OCI-LY1 (cell line): Measurements from ENCODE around the gene HDAC9.

Source experiments
- H2AFZ ChIP-seq: fragments of 200-600 bp; sonication (generic), shearing (Covaris generic); 2 replicates; pipeline ENCODE4 v1.6.0; 2014; ENCODE audit warnings: antibody characterized with exemption, mild to moderate bottlenecking, low read length
- H3F3A ChIP-seq: fragments of 200-600 bp; sonication (generic), shearing (Covaris generic); 2 replicates; pipeline ENCODE4 v1.6.0; 2014; ENCODE audit warnings: mild to moderate bottlenecking, antibody characterized with exemption, low read length, moderate library complexity; ENCODE audit not compliant: insufficient read depth
- H3K27ac ChIP-seq: fragments of 200-600 bp; sonication (generic); 2 replicates; pipeline ENCODE4 v1.5.1; 2014; ENCODE audit warnings: low read length, mixed run types, mild to moderate bottlenecking, low read depth; ENCODE audit not compliant: poor library complexity, severe bottlenecking
- H3K27me3 ChIP-seq: fragments of 200-600 bp; sonication (generic); 2 replicates; pipeline ENCODE4 v1.6.0; 2014; ENCODE audit warnings: antibody characterized with exemption, mild to moderate bottlenecking, low read length, moderate library complexity; ENCODE audit not compliant: insufficient read depth
- H3K36me3 ChIP-seq: fragments of 200-600 bp; sonication (generic); 2 replicates; pipeline ENCODE4 v1.6.1; 2014; ENCODE audit warnings: mild to moderate bottlenecking, antibody characterized with exemption, low read length, moderate library complexity, mixed read lengths; ENCODE audit not compliant: insufficient read depth
- H3K4me1 ChIP-seq: fragments of 200-600 bp; sonication (generic); 2 replicates; pipeline ENCODE4 v1.5.1; 2014; ENCODE audit warnings: mild to moderate bottlenecking, low read length, moderate library complexity; ENCODE audit not compliant: insufficient read depth, severe bottlenecking
- H3K4me2 ChIP-seq: fragments of 200-600 bp; sonication (generic), shearing (Covaris generic); 2 replicates; pipeline ENCODE4 v1.6.1; 2014; ENCODE audit warnings: low read length
- H3K4me3 ChIP-seq: fragments of 200-600 bp; sonication (generic); 2 replicates; pipeline ENCODE4 v1.5.1; 2014; ENCODE audit warnings: low read length, low read depth, mild to moderate bottlenecking, mixed read lengths; ENCODE audit not compliant: poor library complexity, severe bottlenecking
- H3K79me2 ChIP-seq: fragments of 200-600 bp; shearing (Covaris generic); 2 replicates; pipeline ENCODE4 v1.6.1; 2016; ENCODE audit warnings: mixed run types, low read length, mixed read lengths; ENCODE audit not compliant: insufficient read depth
- H3K9ac ChIP-seq: fragments of 200-600 bp; sonication (generic), shearing (Covaris generic); 2 replicates; pipeline ENCODE4 v1.6.1; 2014; ENCODE audit warnings: mild to moderate bottlenecking, low read length, mixed read lengths
- H3K9me2 ChIP-seq: fragments of 200-600 bp; sonication (generic), shearing (Covaris generic); 2 replicates; pipeline ENCODE4 v1.6.1; 2014; ENCODE audit warnings: low read depth, mild to moderate bottlenecking, low read length, mixed read lengths
- H3K9me3 ChIP-seq: fragments of 200-600 bp; shearing (Covaris generic); 2 replicates; pipeline ENCODE4 v1.6.1; 2014; ENCODE audit warnings: low read length, mixed read lengths
- H4K20me1 ChIP-seq: fragments of 200-600 bp; sonication (generic), shearing (Covaris generic); 2 replicates; pipeline ENCODE4 v1.6.0; 2016; ENCODE audit warnings: mild to moderate bottlenecking, low read length; ENCODE audit not compliant: insufficient read depth
- EZH2 ChIP-seq: fragments of 200-600 bp; sonication (generic), shearing (Covaris generic); IDR thresholded peaks from 2 replicates; pipeline ENCODE4 v1.8.0; 2017; ENCODE audit warnings: borderline replicate concordance, mixed run types, mild to moderate bottlenecking, antibody characterized with exemption, low read length, moderate library complexity, mixed read lengths
- TF ChIP-seq, protein P1 (sequence below): fragments of 200-600 bp; sonication (generic), shearing (Covaris generic); IDR thresholded peaks from 2 replicates; pipeline ENCODE4 v1.5.1; 2017; ENCODE audit warnings: mild to moderate bottlenecking, antibody characterized with exemption, low read length, moderate library complexity, mixed read lengths

Gene HDAC9

DNA sequence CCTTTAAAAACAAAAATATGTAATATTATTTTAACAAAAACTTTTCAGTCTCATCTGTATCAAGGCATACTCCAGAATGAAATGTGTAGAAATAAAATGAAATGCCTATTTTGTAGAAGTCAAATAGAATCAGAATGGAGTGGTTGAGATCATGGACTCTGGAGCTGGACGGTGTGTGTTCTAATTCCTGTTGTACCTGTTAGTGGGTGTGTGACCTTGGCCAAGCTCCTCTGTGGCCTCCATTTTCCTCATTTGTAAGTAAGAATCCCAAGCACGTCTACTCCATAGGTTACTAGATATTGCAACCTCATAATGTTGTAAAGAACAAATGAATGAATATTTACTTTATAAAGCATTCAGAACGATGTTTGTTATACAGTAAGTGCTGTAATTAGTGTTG is 74.9 kb downstream of the HDAC9 start:
- Histone ChIP-seq H3K4me3 (no peak overlapping the region), H3K9ac (no peak overlapping the region), H3K4me1 (peaks cover 79% of the 10 kb centered on the region), H3K9me2 (no peaks in the 10 kb centered on the region), H3K79me2 (peaks cover 3% of the 10 kb centered on the region; the same call in 1 of the 2 replicates), H3K36me3 (peaks cover 6% of the 10 kb centered on the region; the same call in 1 of the 2 replicates), H3K9me3 (no peaks in the 10 kb centered on the region), H3K27ac (peak overlapping the region; percentile 77), H3F3A (no peaks in the 10 kb centered on the region), H4K20me1 (no peaks in the 10 kb centered on the region), H3K4me2 (no peak overlapping the region), H2AFZ (no peak overlapping the region), H3K27me3 (no peaks in the 10 kb centered on the region)
- TF ChIP-seq, protein P1, sequence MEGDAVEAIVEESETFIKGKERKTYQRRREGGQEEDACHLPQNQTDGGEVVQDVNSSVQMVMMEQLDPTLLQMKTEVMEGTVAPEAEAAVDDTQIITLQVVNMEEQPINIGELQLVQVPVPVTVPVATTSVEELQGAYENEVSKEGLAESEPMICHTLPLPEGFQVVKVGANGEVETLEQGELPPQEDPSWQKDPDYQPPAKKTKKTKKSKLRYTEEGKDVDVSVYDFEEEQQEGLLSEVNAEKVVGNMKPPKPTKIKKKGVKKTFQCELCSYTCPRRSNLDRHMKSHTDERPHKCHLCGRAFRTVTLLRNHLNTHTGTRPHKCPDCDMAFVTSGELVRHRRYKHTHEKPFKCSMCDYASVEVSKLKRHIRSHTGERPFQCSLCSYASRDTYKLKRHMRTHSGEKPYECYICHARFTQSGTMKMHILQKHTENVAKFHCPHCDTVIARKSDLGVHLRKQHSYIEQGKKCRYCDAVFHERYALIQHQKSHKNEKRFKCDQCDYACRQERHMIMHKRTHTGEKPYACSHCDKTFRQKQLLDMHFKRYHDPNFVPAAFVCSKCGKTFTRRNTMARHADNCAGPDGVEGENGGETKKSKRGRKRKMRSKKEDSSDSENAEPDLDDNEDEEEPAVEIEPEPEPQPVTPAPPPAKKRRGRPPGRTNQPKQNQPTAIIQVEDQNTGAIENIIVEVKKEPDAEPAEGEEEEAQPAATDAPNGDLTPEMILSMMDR: no peak
- no peak for TF ChIP-seq EZH2

GRCh38 chr7:18570890-18571478 is 75.4 kb downstream of the HDAC9 start:
- no peak overlapping the region for H3K4me2 ChIP-seq
- H3K27me3 ChIP-seq: no peaks in the 10 kb centered on the region
- no peak overlapping the region for H3K4me3 ChIP-seq
- no peak for TF ChIP-seq EZH2
- TF ChIP-seq, protein P1: peak; percentile 77
- peaks cover 79% of the 10 kb centered on the region for H3K4me1 ChIP-seq
- no peaks in the 10 kb centered on the region for H4K20me1 ChIP-seq
- no peak overlapping the region for H3K9ac ChIP-seq
- peaks cover 6% of the 10 kb centered on the region; the same call in 1 of the 2 replicates for H3K36me3 ChIP-seq
- no peaks in the 10 kb centered on the region for H3F3A ChIP-seq
- peaks cover 3% of the 10 kb centered on the region; the same call in 1 of the 2 replicates for H3K79me2 ChIP-seq
- no peak overlapping the region for H2AFZ ChIP-seq
- no peaks in the 10 kb centered on the region for H3K9me3 ChIP-seq
- no peaks in the 10 kb centered on the region for H3K9me2 ChIP-seq
- H3K27ac ChIP-seq: peak overlapping the region; percentile 77

DNA sequence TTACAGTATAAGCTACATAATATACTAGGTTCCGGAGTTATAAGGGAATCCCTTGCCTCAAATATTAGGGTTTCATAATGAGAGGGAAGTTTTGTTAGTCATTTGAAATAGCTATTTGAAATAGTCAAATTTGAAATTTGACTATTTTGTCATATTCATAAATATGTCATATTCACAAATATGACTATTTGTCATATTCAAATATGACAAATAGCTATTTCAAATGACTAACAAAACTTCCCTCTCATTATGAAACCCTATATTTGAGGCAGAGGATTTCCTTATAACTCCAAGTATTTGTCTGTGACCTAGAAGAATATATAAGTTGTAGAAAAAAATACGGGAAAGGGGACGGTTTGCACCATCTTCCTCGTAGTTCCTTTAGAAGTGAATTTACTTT is 76.6 kb downstream of the HDAC9 start:
- Histone ChIP-seq H3K4me1 (peaks cover 79% of the 10 kb centered on the region), H4K20me1 (no peaks in the 10 kb centered on the region), H3K36me3 (peaks cover 6% of the 10 kb centered on the region; the same call in 1 of the 2 replicates), H3F3A (no peaks in the 10 kb centered on the region), H3K27me3 (no peaks in the 10 kb centered on the region), H3K9me3 (no peaks in the 10 kb centered on the region), H3K79me2 (peaks cover 3% of the 10 kb centered on the region; the same call in 1 of the 2 replicates), H3K4me2 (peak overlapping the region; percentile 66), H3K4me3 (no peak overlapping the region), H3K27ac (peak overlapping the region; percentile 77), H3K9me2 (no peaks in the 10 kb centered on the region), H3K9ac (peak overlapping the region; percentile 35; the same call in 1 of the 2 replicates), H2AFZ (no peak overlapping the region)
- TF ChIP-seq EZH2: no peak
- TF ChIP-seq, protein P1: no peak
